HCT116 (cell line): ENCODE measurements around the gene RAET1E. TPM values are rescaled to one million over a fixed set of nuclear protein-coding genes. Genes with fewer than 3 reads are reported as not detected.
"Not testable (repeated sequence)": the region's sequence is repeated elsewhere in the genome, so short reads cannot be mapped to it uniquely, and the experiment has no call there.

Experiments used
- ATAC-seq: fragments of 200-7000 bp; cut with Tn5 transposase; 2 replicates; pipeline ENCODE4 v1.9.1; 2020; ENCODE audit warnings: mild to moderate bottlenecking, moderate library complexity
- BruUV-seq: library from RNA; stranded (reverse); fragments of 400-500 nt; replicated peaks from 2 replicates; lab custom pipeline; 2021; lab: Mats Ljungman, UMichigan
- CTCF ChIA-PET: fragments of 300-600 bp; sonication (Branson Sonifier 250); formaldehyde crosslinking; loops from one replicate; lab custom pipeline; 2021; ENCODE audit warnings: antibody characterized with exemption; lab: Charles Lee
- POLR2A ChIA-PET: fragments of 300-600, 350-600 bp; sonication (Branson Sonifier 250); formaldehyde crosslinking; loops from one replicate; lab custom pipeline; 2021; ENCODE audit warnings: antibody characterized with exemption; lab: Charles Lee
- RAD21 ChIA-PET, 2 experiments: fragments of 300-600 bp; sonication (Branson Sonifier 250); formaldehyde crosslinking; loops; one replicate each; lab custom pipeline; 2023; ENCODE audit warnings: low total read pairs in 2 of 2; ENCODE audit not compliant: uncharacterized antibody in 2 of 2, unreplicated experiment in 2 of 2, low non-redundant PET in 1 of 2; lab: Charles Lee
- DNase-seq: peaks from one replicate; pipeline ENCODE4 v3.0.0-alpha.2; 2010; ENCODE audit warnings: low read depth, low spot score
- H2AFZ ChIP-seq: fragments of 200-600 bp; shearing (Covaris generic), sonication (generic); 2 replicates; pipeline ENCODE4 v1.6.1; 2017; ENCODE audit warnings: low read depth, mixed run types, mixed read lengths, antibody characterized with exemption, low read length; ENCODE audit not compliant: poor library complexity, severe bottlenecking
- H3K27ac ChIP-seq: 2 replicates; pipeline ENCODE4 v1.5.1; 2012; ENCODE audit warnings: low read depth, low read length
- H3K27me3 ChIP-seq: fragments of 200-600 bp; sonication (generic); 2 replicates; pipeline ENCODE4 v1.6.1; 2016; ENCODE audit warnings: mixed run types, low read length, mixed read lengths; ENCODE audit not compliant: insufficient read depth
- H3K36me3 ChIP-seq, 2 experiments: fragments of 200-500 bp in 1 of 2; fragments of 200-600 bp in 1 of 2; sonication (Bioruptor generic) in 1 of 2; sonication (generic) in 1 of 2; 2 replicates each; pipeline versions ENCODE4 v1.5.1 to v1.6.1; 2014 to 2016; ENCODE audit warnings: low read length in 2 of 2, inconsistent platforms in 1 of 2, mixed read lengths in 1 of 2, mixed run types in 1 of 2; ENCODE audit not compliant: insufficient read depth in 2 of 2, control insufficient read depth in 1 of 2
- H3K4me1 ChIP-seq, 2 experiments: fragments of 200-600 bp in 1 of 2; sonication (generic) in 1 of 2; 2 replicates each; pipeline versions ENCODE4 v1.5.1 to v1.6.1; 2012 to 2017; ENCODE audit warnings: low read length in 2 of 2, inconsistent platforms in 1 of 2, mild to moderate bottlenecking in 1 of 2, mixed read lengths in 1 of 2, mixed run types in 1 of 2, moderate library complexity in 1 of 2; ENCODE audit not compliant: insufficient read depth in 2 of 2, control insufficient read depth in 1 of 2
- H3K4me2 ChIP-seq: fragments of 200-600 bp; sonication (generic); 2 replicates; pipeline ENCODE4 v1.6.1; 2017; ENCODE audit warnings: mixed run types, low read length, mixed read lengths
- H3K4me3 ChIP-seq, 2 experiments: fragments of 200-600 bp in 1 of 2; sonication (generic) in 1 of 2; replicated peaks in 1 of 2; 2 replicates each; pipeline ENCODE4 v1.5.1; 2011 to 2016; ENCODE audit warnings: low read length in 2 of 2, control low read depth in 1 of 2, low read depth in 1 of 2, mild to moderate bottlenecking in 1 of 2, mixed read lengths in 1 of 2, mixed run types in 1 of 2
- H3K79me2 ChIP-seq: fragments of 200-600 bp; sonication (generic); 2 replicates; pipeline ENCODE4 v1.6.1; 2017; ENCODE audit warnings: mild to moderate bottlenecking, mixed run types, low read length, moderate library complexity, mixed read lengths; ENCODE audit not compliant: insufficient read depth
- H3K9ac ChIP-seq: fragments of 200-600 bp; sonication (generic); 2 replicates; pipeline ENCODE4 v1.6.1; 2016; ENCODE audit warnings: low read length, mixed read lengths
- H3K9me2 ChIP-seq: fragments of 200-600 bp; sonication (generic), shearing (Covaris generic); 2 replicates; pipeline ENCODE4 v1.6.1; 2017; ENCODE audit warnings: mixed run types, mild to moderate bottlenecking, moderate library complexity; ENCODE audit not compliant: insufficient read depth
- H3K9me3 ChIP-seq, 2 experiments: fragments of 200-500 bp in 1 of 2; fragments of 200-600 bp in 1 of 2; sonication (Bioruptor generic) in 1 of 2; sonication (generic) in 1 of 2; 2 replicates each; pipeline ENCODE4 v1.6.1; 2014 to 2017; ENCODE audit warnings: low read length in 2 of 2, mixed read lengths in 2 of 2, inconsistent platforms in 1 of 2, low read depth in 1 of 2, mild to moderate bottlenecking in 1 of 2, mixed run types in 1 of 2, moderate library complexity in 1 of 2; ENCODE audit not compliant: control insufficient read depth in 1 of 2, insufficient read depth in 1 of 2
- H4K20me1 ChIP-seq: fragments of 200-600 bp; sonication (generic), shearing (Covaris generic); 2 replicates; pipeline ENCODE4 v1.6.1; 2017; ENCODE audit warnings: mixed run types, mild to moderate bottlenecking, moderate library complexity; ENCODE audit not compliant: insufficient read depth
- ZBTB33 ChIP-seq: IDR thresholded peaks from 2 replicates; pipeline ENCODE4 v1.6.1; 2011; ENCODE audit warnings: mild to moderate bottlenecking, low read length, moderate library complexity; ENCODE audit not compliant: insufficient replicate concordance; ENCODE audit errors: extremely low read depth
- intact Hi-C: fragments of 100-400 bp; cut with micrococcal nuclease; formaldehyde crosslinking; loops from 2 replicates; pipeline ENCODE4 v1.10.0; 2022
- total RNA-seq: library from RNA; stranded (reverse); gene quantifications from one replicate; pipeline ENCODE4 v1.2.1, GENCODE V29; 2021; ENCODE audit not compliant: unreplicated experiment

RAET1E gene
- total RNA-seq, 1 experiment from 2014 or later: 3.9 TPM

GRCh38 chr6:149913540-149914240, 15.8 kb upstream of the RAET1E start (continued):
- no peak for TF ChIP-seq ZBTB33

- Histone ChIP-seq H3K9me2 (no peaks in the 10 kb centered on the region), H3K4me3 (no peak overlapping the region), H3K9ac (no peak overlapping the region), H3K27ac (no peak overlapping the region), H3K36me3 (no peaks in the 10 kb centered on the region), H3K79me2 (no peaks in the 10 kb centered on the region), H3K9me3 (peaks cover 5 to 6% of the 10 kb centered on the region in 2 experiments; a peak in 2 of 4 replicates), H3K27me3 (no peaks in the 10 kb centered on the region), H3K4me2 (no peak overlapping the region), H3K4me1 (no peaks in the 10 kb centered on the region), H4K20me1 (no peaks in the 10 kb centered on the region), H2AFZ (no peak overlapping the region)
- ChIA-PET POLR2A (no interaction called here), RAD21 (no interaction called here), CTCF (interaction anchor here (1.3 kb wide), 1 partner anchor 27 kb away, joined by 3 read pairs; no protein-coding TSS in a partner anchor)
- TF ChIP-seq ZBTB33: no peak
- no TSS peak for BruUV-seq
- intact Hi-C loops: no loop called here
- ATAC-seq (no peak), DNase-seq (no peak)
Observed at GRCh38 chr6:149913085-149913484, 15.2 kb upstream of the RAET1E start.

- H3K79me2 ChIP-seq, H2AFZ ChIP-seq, ATAC-seq, H3K27me3 ChIP-seq, H4K20me1 ChIP-seq, H3K4me1 ChIP-seq, H3K4me3 ChIP-seq, BruUV-seq, POLR2A ChIA-PET, RAD21 ChIA-PET, CTCF ChIA-PET, H3K36me3 ChIP-seq, H3K27ac ChIP-seq, intact Hi-C loops, H3K4me2 ChIP-seq, DNase-seq, H3K9ac ChIP-seq, H3K9me2 ChIP-seq, H3K9me3 ChIP-seq: not testable (repeated sequence)
Observed at GRCh38 chr6:149912680-149913079, 14.8 kb upstream of the RAET1E start.
